ENCODE data around the gene ADGRA1.

The ADGRA1 gene

DNA sequence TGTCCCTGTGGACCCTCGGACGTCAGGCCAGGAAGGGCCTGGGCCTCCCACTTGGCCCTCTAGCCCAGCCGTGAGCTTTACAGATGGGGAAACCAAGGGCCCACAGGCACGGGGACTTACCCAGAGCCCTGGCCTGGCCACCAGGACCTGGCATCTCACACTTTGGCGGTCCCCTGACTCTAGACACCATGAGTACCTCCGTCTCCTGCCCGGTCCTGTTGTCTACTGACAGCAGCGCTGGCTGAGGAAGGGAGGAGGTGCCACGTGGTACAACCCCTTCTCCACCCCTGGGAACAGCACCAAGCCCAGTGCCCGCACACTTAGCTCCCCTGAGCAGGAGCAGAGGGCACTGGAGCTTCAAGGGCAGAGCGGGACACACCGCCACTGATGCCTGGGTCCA, 26.1 kb downstream of the ADGRA1 start:
- H3K27ac ChIP-seq (ENCODE audit: low read depth, low read length): no peak overlapping the region

GRCh38 chr10:133114251-133114650, 26.5 kb downstream of the ADGRA1 start:
- Histone ChIP-seq H3K79me2 (ENCODE audit: control insufficient read depth, insufficient read depth, low read length, unreplicated experiment) (no peaks in the 10 kb centered on the region), H3K27ac (ENCODE audit: low read depth, low read length) (no peak overlapping the region), H2AFZ (ENCODE audit: low read length, unreplicated experiment) (no peak overlapping the region), H3K27me3 (ENCODE audit: insufficient read depth, low read length) (no peaks in the 10 kb centered on the region), H3K4me3 (ENCODE audit: low read depth, low read length) (no peak overlapping the region), H3K4me1 (ENCODE audit: control insufficient read depth, insufficient read depth, low read length, unreplicated experiment) (no peaks in the 10 kb centered on the region), H3K36me3 (ENCODE audit: insufficient read depth, low read length) (no peaks in the 10 kb centered on the region)

More for the DNA sequence above, 26.1 kb downstream of the ADGRA1 start:
- Histone ChIP-seq H3K36me3 (ENCODE audit: insufficient read depth, low read length) (no peaks in the 10 kb centered on the region), H3K79me2 (ENCODE audit: control insufficient read depth, insufficient read depth, low read length, unreplicated experiment) (no peaks in the 10 kb centered on the region), H3K27me3 (ENCODE audit: insufficient read depth, low read length) (no peaks in the 10 kb centered on the region), H3K4me1 (ENCODE audit: control insufficient read depth, insufficient read depth, low read length, unreplicated experiment) (no peaks in the 10 kb centered on the region), H3K4me3 (ENCODE audit: low read depth, low read length) (no peak overlapping the region), H2AFZ (ENCODE audit: low read length, unreplicated experiment) (no peak overlapping the region)

GRCh38 chr10:133114726-133115452, 27.2 kb downstream of the ADGRA1 start:
- no peak overlapping the region for H2AFZ ChIP-seq (ENCODE audit: low read length, unreplicated experiment)
- no peaks in the 10 kb centered on the region for H3K4me1 ChIP-seq (ENCODE audit: control insufficient read depth, insufficient read depth, low read length, unreplicated experiment)
- no peaks in the 10 kb centered on the region for H3K27me3 ChIP-seq (ENCODE audit: insufficient read depth, low read length)
- no peak overlapping the region for H3K27ac ChIP-seq (ENCODE audit: low read depth, low read length)
- H3K36me3 ChIP-seq (ENCODE audit: insufficient read depth, low read length): no peaks in the 10 kb centered on the region
- H3K4me3 ChIP-seq (ENCODE audit: low read depth, low read length): no peak overlapping the region
- no peaks in the 10 kb centered on the region for H3K79me2 ChIP-seq (ENCODE audit: control insufficient read depth, insufficient read depth, low read length, unreplicated experiment)

GRCh38 chr10:133115453-133115842, 27.7 kb downstream of the ADGRA1 start:
- H3K27me3 ChIP-seq (ENCODE audit: insufficient read depth, low read length): no peaks in the 10 kb centered on the region
- H3K4me3 ChIP-seq (ENCODE audit: low read depth, low read length): no peak overlapping the region
- no peaks in the 10 kb centered on the region for H3K36me3 ChIP-seq (ENCODE audit: insufficient read depth, low read length)
- no peak overlapping the region for H3K27ac ChIP-seq (ENCODE audit: low read depth, low read length)
- no peak overlapping the region for H2AFZ ChIP-seq (ENCODE audit: low read length, unreplicated experiment)
- H3K4me1 ChIP-seq (ENCODE audit: control insufficient read depth, insufficient read depth, low read length, unreplicated experiment): no peaks in the 10 kb centered on the region
- H3K79me2 ChIP-seq (ENCODE audit: control insufficient read depth, insufficient read depth, low read length, unreplicated experiment): no peaks in the 10 kb centered on the region

DNA sequence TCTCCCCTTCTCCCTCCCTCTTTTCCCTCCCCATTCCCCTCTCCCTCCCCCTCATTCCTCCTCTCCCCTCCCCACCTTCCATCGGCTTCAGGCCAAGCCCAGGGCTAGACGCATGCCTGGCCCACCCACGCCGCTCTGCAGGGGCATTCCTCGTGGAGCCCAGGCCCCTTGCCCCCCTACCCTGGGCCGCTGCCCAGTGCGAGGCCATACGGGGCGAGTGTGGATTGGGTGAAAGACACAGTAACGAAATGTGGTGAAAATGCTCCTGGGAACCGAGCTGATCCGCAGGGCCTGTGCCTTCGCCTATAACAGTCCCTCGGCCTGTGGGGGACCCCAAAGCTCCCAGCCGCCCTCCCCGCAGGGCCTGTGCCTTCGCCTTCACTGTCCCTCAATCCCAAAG, 28.3 kb downstream of the ADGRA1 start:
- Histone ChIP-seq H3K27ac (ENCODE audit: low read depth, low read length) (no peak overlapping the region), H3K79me2 (ENCODE audit: control insufficient read depth, insufficient read depth, low read length, unreplicated experiment) (no peaks in the 10 kb centered on the region), H2AFZ (ENCODE audit: low read length, unreplicated experiment) (no peak overlapping the region), H3K36me3 (ENCODE audit: insufficient read depth, low read length) (no peaks in the 10 kb centered on the region), H3K4me3 (ENCODE audit: low read depth, low read length) (no peak overlapping the region), H3K27me3 (ENCODE audit: insufficient read depth, low read length) (no peaks in the 10 kb centered on the region), H3K4me1 (ENCODE audit: control insufficient read depth, insufficient read depth, low read length, unreplicated experiment) (no peaks in the 10 kb centered on the region)

DNA sequence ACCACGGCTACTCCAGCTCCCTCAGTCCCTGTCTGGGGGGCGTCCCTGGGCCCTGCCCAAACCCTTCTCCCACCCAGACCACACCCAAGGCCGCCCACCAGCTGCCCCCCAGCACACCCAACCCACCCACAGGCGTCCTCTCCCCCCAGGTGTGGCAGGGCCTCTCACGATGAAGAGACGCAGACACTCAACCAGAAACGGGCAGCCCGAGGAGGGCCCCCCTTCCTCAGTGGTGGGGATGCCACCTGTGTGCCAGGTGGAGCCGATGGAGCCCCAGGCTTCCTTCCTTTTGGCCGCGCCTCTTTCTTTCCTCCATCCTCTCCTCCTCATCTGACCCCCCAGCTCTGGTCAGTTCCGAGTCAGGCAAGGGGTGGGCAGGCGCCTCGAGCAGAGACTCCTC, 28.7 kb downstream of the ADGRA1 start:
- Histone ChIP-seq H3K27ac (ENCODE audit: low read depth, low read length) (no peak overlapping the region), H3K4me1 (ENCODE audit: control insufficient read depth, insufficient read depth, low read length, unreplicated experiment) (no peaks in the 10 kb centered on the region), H3K4me3 (ENCODE audit: low read depth, low read length) (no peak overlapping the region), H3K79me2 (ENCODE audit: control insufficient read depth, insufficient read depth, low read length, unreplicated experiment) (no peaks in the 10 kb centered on the region), H3K27me3 (ENCODE audit: insufficient read depth, low read length) (no peaks in the 10 kb centered on the region), H2AFZ (ENCODE audit: low read length, unreplicated experiment) (no peak overlapping the region), H3K36me3 (ENCODE audit: insufficient read depth, low read length) (no peaks in the 10 kb centered on the region)

DNA sequence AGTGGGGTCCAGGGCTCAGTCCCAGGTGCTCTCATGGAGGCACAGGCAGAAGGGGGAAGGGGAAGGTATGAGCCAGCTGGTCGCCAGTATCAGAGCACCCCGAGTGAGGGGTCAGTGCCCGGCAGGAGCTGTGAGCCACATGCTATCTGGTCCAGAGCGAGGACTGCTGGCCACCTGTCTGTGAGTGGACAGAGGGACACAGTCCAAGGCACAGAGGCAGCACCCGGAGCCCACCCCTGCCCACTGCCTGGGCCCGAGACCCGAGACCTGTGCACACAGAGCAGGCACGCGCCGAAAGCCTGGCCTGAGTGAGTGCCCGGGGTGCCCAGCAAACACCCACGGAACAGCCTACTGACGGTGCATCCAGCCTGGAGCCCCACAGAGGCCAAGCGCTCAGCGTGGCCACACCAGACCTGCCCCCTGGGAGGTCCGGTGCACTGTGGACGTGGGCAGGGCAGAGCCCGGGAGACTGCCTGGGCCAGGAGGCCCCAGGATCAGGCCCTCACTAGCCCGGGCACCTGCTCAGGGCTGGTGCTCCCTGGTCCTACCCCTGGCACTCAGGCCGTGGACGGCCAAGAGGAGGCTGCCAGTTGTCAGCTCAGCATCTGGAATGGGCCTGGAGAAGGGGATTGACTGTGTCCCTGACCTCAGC, 29.4 kb downstream of the ADGRA1 start:
- no peaks in the 10 kb centered on the region for H3K79me2 ChIP-seq (ENCODE audit: control insufficient read depth, insufficient read depth, low read length, unreplicated experiment)
- no peaks in the 10 kb centered on the region for H3K36me3 ChIP-seq (ENCODE audit: insufficient read depth, low read length)
- H2AFZ ChIP-seq (ENCODE audit: low read length, unreplicated experiment): no peak overlapping the region
- no peaks in the 10 kb centered on the region for H3K27me3 ChIP-seq (ENCODE audit: insufficient read depth, low read length)
- no peak overlapping the region for H3K4me3 ChIP-seq (ENCODE audit: low read depth, low read length)
- H3K4me1 ChIP-seq (ENCODE audit: control insufficient read depth, insufficient read depth, low read length, unreplicated experiment): no peaks in the 10 kb centered on the region
- no peak overlapping the region for H3K27ac ChIP-seq (ENCODE audit: low read depth, low read length)

- Histone ChIP-seq H2AFZ (ENCODE audit: low read length, unreplicated experiment) (no peak overlapping the region), H3K79me2 (ENCODE audit: control insufficient read depth, insufficient read depth, low read length, unreplicated experiment) (no peaks in the 10 kb centered on the region), H3K27me3 (ENCODE audit: insufficient read depth, low read length) (no peaks in the 10 kb centered on the region), H3K4me3 (ENCODE audit: low read depth, low read length) (no peak overlapping the region), H3K27ac (ENCODE audit: low read depth, low read length) (no peak overlapping the region), H3K36me3 (ENCODE audit: insufficient read depth, low read length) (no peaks in the 10 kb centered on the region), H3K4me1 (ENCODE audit: control insufficient read depth, insufficient read depth, low read length, unreplicated experiment) (no peaks in the 10 kb centered on the region)
Measured at GRCh38 chr10:133117688-133118071, 30.0 kb downstream of the ADGRA1 start.

DNA sequence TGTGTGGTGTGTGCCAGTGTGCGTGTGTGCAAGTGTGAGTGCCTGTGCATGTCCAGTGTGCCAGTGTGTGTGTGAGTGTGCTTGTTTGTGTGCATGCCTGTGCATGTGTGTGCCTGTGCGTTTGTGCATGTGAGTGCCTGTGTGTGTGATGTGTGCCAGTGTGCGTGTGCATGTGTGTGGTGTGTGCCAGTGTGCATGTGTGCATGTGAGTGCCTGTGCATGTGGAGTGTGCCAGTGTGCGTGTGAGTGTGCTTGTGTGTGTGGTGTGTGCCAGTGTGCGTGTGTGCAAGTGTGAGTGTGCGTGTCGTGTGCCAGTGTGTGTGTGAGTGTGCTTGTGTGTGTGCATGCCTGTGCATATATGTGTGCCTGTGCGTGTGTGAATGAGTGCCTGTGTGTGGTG, 33.8 kb downstream of the ADGRA1 start:
- Histone ChIP-seq H2AFZ (ENCODE audit: low read length, unreplicated experiment) (no peak overlapping the region), H3K79me2 (ENCODE audit: control insufficient read depth, insufficient read depth, low read length, unreplicated experiment) (no peaks in the 10 kb centered on the region), H3K36me3 (ENCODE audit: insufficient read depth, low read length) (no peaks in the 10 kb centered on the region), H3K27me3 (ENCODE audit: insufficient read depth, low read length) (peaks cover 7% of the 10 kb centered on the region; the same call in 1 of the 2 replicates), H3K27ac (ENCODE audit: low read depth, low read length) (no peak overlapping the region), H3K4me1 (ENCODE audit: control insufficient read depth, insufficient read depth, low read length, unreplicated experiment) (no peaks in the 10 kb centered on the region), H3K4me3 (ENCODE audit: low read depth, low read length) (no peak overlapping the region)

GRCh38 chr10:133122171-133122935, 34.6 kb downstream of the ADGRA1 start:
- Histone ChIP-seq H3K36me3 (ENCODE audit: insufficient read depth, low read length) (no peaks in the 10 kb centered on the region), H3K27ac (ENCODE audit: low read depth, low read length) (no peak overlapping the region), H3K79me2 (ENCODE audit: control insufficient read depth, insufficient read depth, low read length, unreplicated experiment) (no peaks in the 10 kb centered on the region), H3K4me1 (ENCODE audit: control insufficient read depth, insufficient read depth, low read length, unreplicated experiment) (no peaks in the 10 kb centered on the region), H3K4me3 (ENCODE audit: low read depth, low read length) (no peak overlapping the region), H2AFZ (ENCODE audit: low read length, unreplicated experiment) (no peak overlapping the region), H3K27me3 (ENCODE audit: insufficient read depth, low read length) (peaks cover 7% of the 10 kb centered on the region; the same call in 1 of the 2 replicates)
